ENCODE results near the gene FREM1. TPM values are rescaled to one million over a fixed set of nuclear protein-coding genes. Genes with fewer than 3 reads are reported as not detected.

Gene FREM1
- total and polyA plus RNA-seq, 2 of the 13 experiments (the other 11 are each of a cell fraction or from before 2014, with no cell fraction given) = 64.3 to 202 TPM

GRCh38 chr9:14722391-14723035 is 187.7 kb downstream of the FREM1 start, which contains the start of gene CER1 (continued):
- TF ChIP-seq ZNF609 (CRISPR knock-in tag; IDR thresholded peaks at IDR 0.05; ENCODE audit: borderline replicate concordance) (no peak), ZNF768 (CRISPR knock-in tag; IDR thresholded peaks at IDR 0.05) (no peak), HOXA9 (CRISPR knock-in tag; IDR thresholded peaks at IDR 0.05; ENCODE audit: borderline replicate concordance) (no peak)

GRCh38 chr9:14719231-14719923 is 190.9 kb downstream of the FREM1 start:
- H3K27ac ChIP-seq (ENCODE audit: extremely low read length, insufficient read depth, low read length) = no peak overlapping the region
- no peaks in the 10 kb centered on the region for H3K9me3 ChIP-seq (ENCODE audit: low read length)
- H3K79me2 ChIP-seq (ENCODE audit: insufficient read depth, low read length) = no peaks in the 10 kb centered on the region
- FAIRE-seq = no peak
- in situ Hi-C loops (cut with HindIII; ENCODE audit: extremely low pct_ligation_motif_present, low pct_unique_long_range_greater_than_20kb) (no loop called here), intact Hi-C loops (cut with micrococcal nuclease; ENCODE audit: unreplicated experiment) (no loop called here)
- no TSS peak for BruUV-seq (replicated peaks)
- DNase-seq (ENCODE audit: low spot score) = no peak
- no peak for ATAC-seq
- no peaks in the 10 kb centered on the region for H3K36me3 ChIP-seq (replicated peaks in 1 of 2; ENCODE audit: control insufficient read depth in 1 of 2, insufficient read depth in 2 of 2, low read length in 2 of 2)
- H3K9ac ChIP-seq (ENCODE audit: insufficient read depth, low read depth, low read length) = no peak overlapping the region
- H3K27me3 ChIP-seq (ENCODE audit: control insufficient read depth in 1 of 2, insufficient read depth in 2 of 2, low read length in 2 of 2) = peaks cover 2 to 10% of the 10 kb centered on the region in 2 experiments; a peak in 4 of 5 replicates
- H2AFZ ChIP-seq (ENCODE audit: low read length) = no peak overlapping the region
- CTCF ChIA-PET (ENCODE audit: low intra/inter-chr PET ratio, low total read pairs) = no interaction called here
- no peaks in the 10 kb centered on the region for H3K4me1 ChIP-seq (ENCODE audit: insufficient read depth, low read length)
- 18% methylated on average over 8 of the region's 8 CpGs for whole genome bisulfite sequencing (ENCODE audit: low lambda C conversion rate)
- no peak overlapping the region for H3K4me2 ChIP-seq (ENCODE audit: low read depth, low read length)
- POLR2A ChIA-PET = no interaction called here
- H4K20me1 ChIP-seq (ENCODE audit: insufficient read depth, low read length) = no peaks in the 10 kb centered on the region; the same call in 1 of the 2 replicates
- no peak overlapping the region for H3K4me3 ChIP-seq (replicated peaks in 1 of 3; ENCODE audit: insufficient read depth in 1 of 3, low read depth in 2 of 3, low read length in 3 of 3)
- TF ChIP-seq CENPX (CRISPR knock-in tag; IDR thresholded peaks at IDR 0.05) (no peak), ZNF333 (CRISPR knock-in tag; IDR thresholded peaks at IDR 0.05; ENCODE audit: borderline replicate concordance) (no peak), POLR2G (IDR thresholded peaks at IDR 0.05; ENCODE audit: low read depth, low read length) (no peak), CBX1 (IDR thresholded peaks at IDR 0.05; ENCODE audit: low read depth) (no peak), SRSF4 (IDR thresholded peaks at IDR 0.05; ENCODE audit: low read depth, low read length, poor library complexity, severe bottlenecking) (no peak), PHF21A (CRISPR knock-in tag; IDR thresholded peaks at IDR 0.05) (no peak), PAXIP1 (CRISPR knock-in tag; conservative IDR thresholded peaks at IDR 0.05) (no peak), ZFP36L2 (CRISPR knock-in tag; IDR thresholded peaks at IDR 0.05) (no peak)
